T-helper 17 cell (primary cell): ENCODE measurements around the gene MS4A2. TPM values are rescaled to one million over a fixed set of nuclear protein-coding genes. Genes with fewer than 3 reads are reported as not detected.
"Not testable (repeated sequence)": the region's sequence is repeated elsewhere in the genome, so short reads cannot be mapped to it uniquely, and the experiment has no call there.

Experiments
- ATAC-seq: fragments of 150-1000 bp; cut with Tn5 transposase; 2 replicates; pipeline ENCODE4 v1.10.0; 2021; ENCODE audit warnings: mild to moderate bottlenecking, moderate library complexity
- DNase-seq, 3 donors: peaks; one replicate each; pipeline versions ENCODE4 v3.0.0 to v3.0.0-alpha.2; 2020 to 2021
- H3K9me3 ChIP-seq: one replicate; pipeline ENCODE4 v1.7.0; 2013; ENCODE audit warnings: low read length, mild to moderate bottlenecking; ENCODE audit not compliant: control insufficient read depth, poor library complexity, severe bottlenecking
- H3K27ac Mint-ChIP-seq: one replicate; pipeline ENCODE4 v1.8.0; 2022; ENCODE audit warnings: mild to moderate bottlenecking, moderate library complexity, mixed read lengths
- H3K27me3 Mint-ChIP-seq: one replicate; pipeline ENCODE4 v1.8.0; 2022; ENCODE audit warnings: mixed read lengths
- H3K36me3 Mint-ChIP-seq: one replicate; pipeline ENCODE4 v1.8.0; 2022; ENCODE audit warnings: low read depth, mixed read lengths
- H3K4me1 Mint-ChIP-seq: one replicate; pipeline ENCODE4 v1.8.0; 2022; ENCODE audit warnings: mild to moderate bottlenecking, mixed read lengths
- H3K4me3 Mint-ChIP-seq: one replicate; pipeline ENCODE4 v1.8.0; 2022; ENCODE audit warnings: mild to moderate bottlenecking, moderate library complexity, mixed read lengths
- total RNA-seq, 4 donors: library from RNA in 2 of 4; stranded (reverse) in 2 of 4; gene quantifications; one replicate each; pipeline ENCODE4 v1.2.3 and lab custom pipeline; 2022 to 2026

MS4A2 gene
- total RNA-seq (under 1 TPM in 1 of 2 donors, not detected in 1; 0.60 TPM), total RNA-seq (lab: John Stamatoyannopoulos, UW) (0 reads per million in 2 donors)

- DNase-seq: no peak
- no peaks in the 10 kb centered on the region for H3K9me3 ChIP-seq
- Mint-ChIP-seq H3K27ac (no peak within 1 kb of the TSS), H3K27me3 (peaks cover 57% of the 10 kb centered on the region), H3K4me3 (no peak within 1 kb of the TSS), H3K36me3 (peaks cover 3% of the 10 kb centered on the region), H3K4me1 (no peaks in the 10 kb centered on the region)
- no peak for ATAC-seq
Measured at GRCh38 chr11:60088364-60088763, at the start of gene MS4A2. Gene MS4A2 (plus strand): TSS chr11:60088664. CDS start chr11:60088766, 102 bp downstream.

- no peaks in the 10 kb centered on the region for H3K9me3 ChIP-seq
- Mint-ChIP-seq H3K27ac (no peak within 1 kb of the TSS), H3K27me3 (peaks cover 21% of the 10 kb centered on the region), H3K4me3 (no peak within 1 kb of the TSS), H3K36me3 (no peaks in the 10 kb centered on the region), H3K4me1 (peaks cover 2% of the 10 kb centered on the region)
- no peak for DNase-seq
- no peak for ATAC-seq
Measured at GRCh38 chr11:60040109-60040508, 48.4 kb upstream of the MS4A2 start, which contains the start of gene OOSP2. Gene OOSP2 (plus strand): TSS chr11:60040409. CDS start chr11:60040460, 51 bp downstream.

- ATAC-seq, H3K27me3 Mint-ChIP-seq, H3K4me1 Mint-ChIP-seq, H3K4me3 Mint-ChIP-seq, H3K9me3 ChIP-seq, DNase-seq, H3K27ac Mint-ChIP-seq, H3K36me3 Mint-ChIP-seq: not testable (repeated sequence)
Measured at GRCh38 chr11:60050422-60050821, 38.0 kb upstream of the MS4A2 start.

GRCh38 chr11:60050839-60051238 is 37.6 kb upstream of the MS4A2 start:
- not testable (repeated sequence) for H3K27ac Mint-ChIP-seq, H3K9me3 ChIP-seq, DNase-seq, H3K27me3 Mint-ChIP-seq, ATAC-seq, H3K4me1 Mint-ChIP-seq, H3K36me3 Mint-ChIP-seq, H3K4me3 Mint-ChIP-seq

- no peak for ATAC-seq
- Mint-ChIP-seq H3K4me3 (no peak within 1 kb of the TSS), H3K27ac (no peak within 1 kb of the TSS), H3K27me3 (peaks cover 17% of the 10 kb centered on the region), H3K36me3 (no peaks in the 10 kb centered on the region), H3K4me1 (no peaks in the 10 kb centered on the region)
- no peak for DNase-seq
- H3K9me3 ChIP-seq: no peaks in the 10 kb centered on the region
Measured at GRCh38 chr11:60056349-60056969, 32.0 kb upstream of the MS4A2 start, which contains the start of gene MS4A3. Gene MS4A3 (plus strand): TSS chr11:60056665. CDS start chr11:60061161, 4,496 bp downstream.

- DNase-seq (no peak), ATAC-seq (no peak)
- Mint-ChIP-seq H3K27ac (no peak overlapping the region), H3K36me3 (no peaks in the 10 kb centered on the region), H3K27me3 (peaks cover 17% of the 10 kb centered on the region), H3K4me1 (peaks cover 2% of the 10 kb centered on the region), H3K4me3 (no peak overlapping the region)
- H3K9me3 ChIP-seq: no peaks in the 10 kb centered on the region
Measured at GRCh38 chr11:60059052-60059451, 29.4 kb upstream of the MS4A2 start.

GRCh38 chr11:60059521-60060240 is 28.8 kb upstream of the MS4A2 start:
- DNase-seq (no peak), ATAC-seq (no peak)
- Mint-ChIP-seq H3K27me3 (peaks cover 17% of the 10 kb centered on the region), H3K4me1 (peaks cover 2% of the 10 kb centered on the region), H3K27ac (no peak overlapping the region), H3K36me3 (no peaks in the 10 kb centered on the region), H3K4me3 (no peak overlapping the region)
- H3K9me3 ChIP-seq: no peaks in the 10 kb centered on the region

GRCh38 chr11:60064111-60064510 is 24.4 kb upstream of the MS4A2 start:
- Mint-ChIP-seq H3K27me3 (no peaks in the 10 kb centered on the region), H3K4me1 (peaks cover 2% of the 10 kb centered on the region), H3K4me3 (no peak overlapping the region), H3K27ac (no peak overlapping the region), H3K36me3 (no peaks in the 10 kb centered on the region)
- ATAC-seq (no peak), DNase-seq (no peak)
- H3K9me3 ChIP-seq: no peaks in the 10 kb centered on the region

- Mint-ChIP-seq H3K36me3 (no peaks in the 10 kb centered on the region), H3K27me3 (peaks cover 5% of the 10 kb centered on the region), H3K4me3 (no peak overlapping the region), H3K4me1 (peaks cover 2% of the 10 kb centered on the region), H3K27ac (no peak overlapping the region)
- ATAC-seq: no peak
- no peaks in the 10 kb centered on the region for H3K9me3 ChIP-seq
- no peak for DNase-seq
Measured at GRCh38 chr11:60065801-60066200, 22.7 kb upstream of the MS4A2 start.

- DNase-seq (no peak), ATAC-seq (no peak)
- Mint-ChIP-seq H3K27me3 (peaks cover 11% of the 10 kb centered on the region), H3K4me1 (no peaks in the 10 kb centered on the region), H3K36me3 (no peaks in the 10 kb centered on the region), H3K27ac (no peak overlapping the region), H3K4me3 (no peak overlapping the region)
- H3K9me3 ChIP-seq: no peaks in the 10 kb centered on the region
Measured at GRCh38 chr11:60069450-60069849, 19.0 kb upstream of the MS4A2 start.

GRCh38 chr11:60071644-60072043 is 16.8 kb upstream of the MS4A2 start:
- peaks cover 11% of the 10 kb centered on the region for H3K27me3 Mint-ChIP-seq
- H3K27ac Mint-ChIP-seq, H3K4me1 Mint-ChIP-seq, H3K36me3 Mint-ChIP-seq, H3K9me3 ChIP-seq, DNase-seq, ATAC-seq, H3K4me3 Mint-ChIP-seq: not testable (repeated sequence)

GRCh38 chr11:60077216-60077817 is 11.1 kb upstream of the MS4A2 start:
- DNase-seq: no peak
- no peaks in the 10 kb centered on the region for H3K4me1 Mint-ChIP-seq

GRCh38 chr11:60077981-60078380 is 10.5 kb upstream of the MS4A2 start:
- H3K4me3 Mint-ChIP-seq: no peak overlapping the region
- no peaks in the 10 kb centered on the region for H3K4me1 Mint-ChIP-seq
- no peaks in the 10 kb centered on the region for H3K36me3 Mint-ChIP-seq
- no peak for ATAC-seq
- DNase-seq: no peak
- no peaks in the 10 kb centered on the region for H3K9me3 ChIP-seq
- no peak overlapping the region for H3K27ac Mint-ChIP-seq
- peaks cover 9% of the 10 kb centered on the region for H3K27me3 Mint-ChIP-seq

More at GRCh38 chr11:60077216-60077817, 11.1 kb upstream of the MS4A2 start:
- no peak overlapping the region for H3K27ac Mint-ChIP-seq
- H3K9me3 ChIP-seq: no peaks in the 10 kb centered on the region
- H3K36me3 Mint-ChIP-seq: no peaks in the 10 kb centered on the region
- ATAC-seq: no peak
- H3K4me3 Mint-ChIP-seq: no peak overlapping the region
- peaks cover 9% of the 10 kb centered on the region for H3K27me3 Mint-ChIP-seq
